NOMO-1 treated with DMSO at 0.1 percent for 48 hours (cell line): ENCODE results near the gene VILL.
"Not testable (repeated sequence)": the region's sequence is repeated elsewhere in the genome, so short reads cannot be mapped to it uniquely, and the experiment has no call there.

ENCODE experiments used
- DNase-seq: peaks from one replicate; lab custom pipeline; 2025; ENCODE audit not compliant: unreplicated experiment; lab: John Stamatoyannopoulos, UW

VILL gene

GRCh38 chr3:38032328-38032865 is 41.8 kb downstream of the VILL start:
- DNase-seq = no peak

GRCh38 chr3:38033586-38033985 is 43.0 kb downstream of the VILL start:
- DNase-seq = not testable (repeated sequence)

- not testable (repeated sequence) for DNase-seq
Observed at GRCh38 chr3:38034335-38034734, 43.7 kb downstream of the VILL start.

- no peak for DNase-seq
Observed at GRCh38 chr3:38036286-38036685, 45.7 kb downstream of the VILL start.

DNA sequence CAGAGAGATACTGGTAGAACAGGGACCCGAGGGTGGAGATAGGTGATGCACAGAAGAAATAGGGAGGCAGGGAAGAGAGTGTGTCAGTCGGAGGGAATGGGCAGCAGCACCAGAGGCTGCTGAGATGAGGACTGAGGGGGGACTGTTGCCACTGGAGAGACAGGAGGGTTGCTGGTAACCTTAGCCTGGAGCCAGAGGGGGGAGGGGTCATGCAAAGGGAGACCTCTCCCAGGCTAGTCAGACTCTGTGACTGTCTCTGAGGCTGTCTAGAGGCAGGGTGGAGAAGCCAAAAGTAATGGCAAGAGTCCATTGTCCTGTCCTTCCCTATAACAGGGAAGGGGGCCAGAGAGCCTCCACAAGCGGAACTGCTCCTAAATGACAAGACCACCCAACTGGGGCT is 46.3 kb downstream of the VILL start:
- DNase-seq = no peak

- DNase-seq = no peak
Observed at GRCh38 chr3:38038447-38038911, 47.9 kb downstream of the VILL start.

DNA sequence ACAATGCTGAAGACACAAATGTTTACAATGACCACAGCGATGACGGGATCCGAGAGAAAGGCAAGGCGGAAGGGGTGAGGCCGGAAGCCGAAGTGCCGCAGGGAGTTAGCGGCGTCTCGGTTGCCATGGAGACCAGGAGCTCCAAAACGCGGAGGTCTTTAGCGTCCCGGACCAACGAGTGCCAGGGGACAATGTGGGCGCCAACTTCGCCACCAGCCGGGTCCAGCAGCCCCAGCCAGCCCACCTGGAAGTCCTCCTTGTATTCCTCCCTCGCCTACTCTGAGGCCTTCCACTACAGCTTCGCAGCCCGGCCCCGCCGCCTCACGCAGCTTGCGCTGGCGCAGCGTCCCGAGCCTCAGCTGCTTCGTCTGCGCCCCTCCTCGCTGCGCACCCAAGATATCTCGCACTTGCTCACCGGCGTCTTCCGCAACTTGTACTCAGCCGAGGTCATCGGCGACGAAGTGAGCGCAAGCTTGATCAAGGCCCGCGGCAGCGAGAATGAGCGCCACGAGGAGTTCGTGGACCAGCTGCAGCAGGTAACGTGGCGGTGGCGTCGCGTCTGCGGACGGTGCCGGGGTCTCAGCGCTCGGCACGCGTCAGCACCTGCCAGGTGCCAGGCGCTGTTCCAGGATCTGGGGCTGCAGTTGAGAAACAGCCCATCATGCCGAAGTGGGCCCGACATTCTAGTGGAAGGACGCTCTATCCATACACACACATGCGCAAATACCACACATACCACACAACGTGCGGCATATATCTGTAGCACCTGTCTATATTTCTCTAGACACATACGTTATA is 48.7 kb downstream of the VILL start, which contains the start of gene DLEC1:
TSS of gene DLEC1 (plus strand) at position 108 of the 798 bp plus-strand sequence. CDS start at position 126, 18 bp downstream.
- DNase-seq = peak; percentile 75

DNA sequence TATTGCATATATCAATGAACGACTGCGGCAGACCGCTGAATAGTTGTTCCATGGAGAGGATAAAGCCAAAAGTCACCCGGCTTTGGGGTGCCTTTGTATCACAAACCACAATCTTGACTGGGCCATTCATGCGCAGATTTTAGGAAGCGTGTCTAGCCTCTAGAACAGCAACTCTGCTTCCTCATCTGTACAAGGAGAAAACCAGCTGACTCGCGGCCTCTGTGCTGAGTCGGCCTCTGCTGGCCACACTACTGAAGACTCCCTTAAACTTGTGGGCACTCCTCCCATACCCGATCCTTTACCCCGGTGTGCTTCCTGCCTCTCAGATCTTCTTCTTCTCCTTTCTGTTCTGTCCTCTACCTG is 49.3 kb downstream of the VILL start:
- DNase-seq = peak; percentile 91

GRCh38 chr3:38040401-38040800 is 49.8 kb downstream of the VILL start:
- no peak for DNase-seq

DNA sequence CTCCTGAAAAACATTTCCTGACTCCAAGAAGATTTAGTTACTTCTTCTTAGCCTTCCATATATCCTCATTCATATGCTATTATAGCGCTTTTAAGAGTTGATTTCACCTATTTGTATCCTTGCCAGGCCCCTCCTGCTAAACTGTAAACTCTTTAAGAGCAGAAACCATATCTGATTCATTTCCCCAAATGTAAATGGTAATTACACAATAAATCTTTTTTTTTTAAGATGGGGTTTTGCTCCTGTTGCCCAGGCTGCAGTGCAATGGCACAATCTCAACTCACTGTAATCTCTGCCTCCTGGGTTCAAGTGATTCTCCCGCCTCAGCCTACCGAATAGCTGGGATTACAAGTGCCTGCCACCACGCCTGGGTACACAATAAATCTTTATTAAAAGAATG is 52.9 kb downstream of the VILL start:
- peak; percentile 48 for DNase-seq

- no peak for DNase-seq
Observed at GRCh38 chr3:38046027-38046426, 55.4 kb downstream of the VILL start.

GRCh38 chr3:38046821-38047220 is 56.2 kb downstream of the VILL start:
- no peak for DNase-seq

DNA sequence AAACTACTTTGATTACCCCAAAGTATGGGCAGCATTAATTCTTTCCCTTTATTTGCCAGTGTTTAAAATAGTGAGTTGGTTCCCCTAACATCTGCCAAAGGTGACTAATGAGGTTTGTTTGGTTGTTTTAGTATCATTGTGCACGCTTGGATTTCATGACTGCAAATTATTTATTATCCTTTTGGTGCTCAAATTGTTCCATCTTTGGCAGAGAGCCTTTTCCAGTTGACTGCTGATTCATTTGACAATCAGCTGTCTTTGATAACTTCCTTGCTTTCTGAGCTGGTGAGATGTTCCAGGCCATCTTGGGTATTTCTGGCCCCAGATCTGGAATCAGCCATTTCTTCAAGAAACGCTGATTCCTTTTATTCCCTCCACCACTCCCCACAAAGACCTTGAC is 57.3 kb downstream of the VILL start:
- no peak for DNase-seq

- no peak for DNase-seq
Observed at GRCh38 chr3:38049358-38050126, 59.0 kb downstream of the VILL start.

DNA sequence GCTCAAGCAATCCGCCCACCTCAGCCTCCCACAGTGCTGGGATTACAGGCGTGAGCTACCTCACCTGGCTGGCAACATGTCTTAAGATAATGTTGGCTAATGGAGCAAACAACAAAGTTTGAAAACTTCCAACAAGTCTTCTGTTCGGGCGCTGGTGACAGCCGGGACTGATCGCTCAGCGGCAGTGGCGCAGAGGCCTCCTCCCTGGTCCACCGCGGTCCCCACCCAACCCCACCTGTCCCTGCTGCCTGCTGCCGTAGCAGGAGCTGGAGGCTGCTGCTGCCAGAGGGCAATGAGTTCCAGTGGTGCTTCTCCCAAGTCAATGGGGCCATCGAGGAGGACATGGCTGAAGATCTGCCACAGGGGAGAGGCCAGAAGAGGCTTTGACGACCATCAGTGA is 60.5 kb downstream of the VILL start:
- no peak for DNase-seq

GRCh38 chr3:38053286-38053685 is 62.7 kb downstream of the VILL start:
- not testable (repeated sequence) for DNase-seq

DNA sequence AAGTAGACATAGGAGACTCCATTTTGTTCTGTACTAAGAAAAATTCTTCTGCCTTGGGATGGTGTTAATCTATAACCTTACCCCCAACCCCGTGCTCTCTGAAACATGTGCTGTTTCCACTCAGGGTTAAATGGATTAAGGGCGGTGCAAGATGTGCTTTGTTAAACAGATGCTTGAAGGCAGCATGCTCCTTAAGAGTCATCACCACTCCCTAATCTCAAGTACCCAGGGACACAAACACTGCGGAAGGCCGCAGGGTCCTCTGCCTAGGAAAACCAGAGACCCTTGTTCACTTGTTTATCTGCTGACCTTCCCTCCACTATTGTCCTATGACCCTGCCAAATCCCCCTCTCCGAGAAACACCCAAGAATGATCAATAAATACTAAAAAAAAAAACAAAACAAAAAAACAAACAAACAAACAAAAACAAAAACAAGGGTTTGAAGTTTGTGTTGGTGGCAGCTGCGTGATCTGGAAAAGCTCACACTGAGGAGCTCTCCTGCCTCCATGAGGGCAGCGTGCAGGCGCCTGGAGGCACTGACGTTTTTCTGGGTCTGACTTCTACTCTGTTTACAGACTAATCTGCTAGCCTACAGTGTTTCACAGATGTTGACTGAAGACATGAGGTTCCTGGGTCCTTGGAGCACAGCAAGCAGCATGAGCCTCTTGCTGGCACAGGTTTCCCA is 63.4 kb downstream of the VILL start:
- not testable (repeated sequence) for DNase-seq

DNA sequence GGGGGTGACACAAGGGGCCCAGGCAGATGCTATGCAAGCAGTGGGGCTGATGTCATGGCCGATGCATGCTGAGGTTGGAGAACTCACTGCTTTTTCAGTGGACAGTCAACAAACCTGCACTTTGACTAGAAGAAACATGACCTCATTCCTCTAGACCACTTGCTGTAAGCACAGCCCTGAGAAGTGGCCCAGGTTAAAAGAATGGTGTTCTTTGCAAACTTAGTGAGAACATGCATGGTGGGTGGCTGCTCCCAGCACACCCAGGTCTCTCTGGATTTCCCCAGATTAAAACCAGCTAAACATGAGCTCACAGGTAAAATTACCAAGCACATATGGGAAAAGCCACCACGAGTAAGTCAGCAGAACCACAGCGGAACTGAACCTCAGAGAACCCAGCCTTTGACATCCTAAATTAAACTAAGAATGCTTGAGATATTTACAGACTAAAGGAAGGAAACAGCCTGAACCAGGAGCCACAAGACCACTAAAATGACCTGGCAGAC is 64.0 kb downstream of the VILL start:
- no peak for DNase-seq
